Activated CD4-positive, alpha-beta T cell treated with anti-CD3 and anti-CD28 coated beads, Interleukin-2, Interleukin-6, amounts not matched to agents 100 ng/mL and 50 ng/mL, durations not matched to agents 16 hours and 8 hours (primary cell): ENCODE data around the gene CEP72.
"Not testable (repeated sequence)": the region's sequence is repeated elsewhere in the genome, so short reads cannot be mapped to it uniquely, and the experiment has no call there.

Experiments used
- DNase-seq: peaks from one replicate; pipeline ENCODE4 v3.0.0-alpha.2; 2020

The CEP72 gene

GRCh38 chr5:601771-602465 is 10.2 kb upstream of the CEP72 start:
- no peak for DNase-seq

- no peak for DNase-seq
Measured at GRCh38 chr5:602466-603035, 9.6 kb upstream of the CEP72 start.

- DNase-seq = no peak
Measured at GRCh38 chr5:603081-603998, 8.8 kb upstream of the CEP72 start.

GRCh38 chr5:604391-604831 is 7.7 kb upstream of the CEP72 start:
- DNase-seq = no peak

GRCh38 chr5:605090-605489 is 7.0 kb upstream of the CEP72 start:
- DNase-seq = not testable (repeated sequence)

GRCh38 chr5:606061-606460 is 6.1 kb upstream of the CEP72 start:
- no peak for DNase-seq

- DNase-seq = no peak
Measured at GRCh38 chr5:606526-607399, 5.4 kb upstream of the CEP72 start.

GRCh38 chr5:607541-608428 is 4.4 kb upstream of the CEP72 start:
- DNase-seq = no peak

GRCh38 chr5:608429-609370 is 3.4 kb upstream of the CEP72 start:
- DNase-seq = no peak

- DNase-seq = no peak
Measured at GRCh38 chr5:609506-609905, 2.6 kb upstream of the CEP72 start.

GRCh38 chr5:610011-610743 is 2.0 kb upstream of the CEP72 start:
- no peak for DNase-seq

GRCh38 chr5:610744-611730 is 1.1 kb upstream of the CEP72 start:
- DNase-seq = no peak

GRCh38 chr5:612498-613424 is 621 bp downstream of the CEP72 start:
- no peak for DNase-seq

- no peak for DNase-seq
Measured at GRCh38 chr5:616484-617039, 4.4 kb downstream of the CEP72 start.

- no peak for DNase-seq
Measured at GRCh38 chr5:617896-618295, 5.8 kb downstream of the CEP72 start.

GRCh38 chr5:618450-618849 is 6.3 kb downstream of the CEP72 start:
- DNase-seq = no peak

GRCh38 chr5:619444-619843 is 7.3 kb downstream of the CEP72 start:
- no peak for DNase-seq
